ENCODE measurements around the gene FHOD3.

The FHOD3 gene

GRCh38 chr18:36653141-36653869 is 355.8 kb downstream of the FHOD3 start:
- Histone ChIP-seq H3K27me3 (ENCODE audit: control insufficient read depth, insufficient read depth, low read length) (no peaks in the 10 kb centered on the region), H3K4me3 (ENCODE audit: low read length) (no peak overlapping the region)

GRCh38 chr18:36653870-36654269 is 356.4 kb downstream of the FHOD3 start:
- no peaks in the 10 kb centered on the region for H3K9me3 ChIP-seq (ENCODE audit: control insufficient read depth, low read depth, low read length)
- H3K4me3 ChIP-seq (ENCODE audit: low read length) = no peak overlapping the region
- no peaks in the 10 kb centered on the region for H3K4me1 ChIP-seq (ENCODE audit: control insufficient read depth, low read depth, low read length)
- H3K9ac ChIP-seq (ENCODE audit: low read length) = no peak overlapping the region
- no peaks in the 10 kb centered on the region for H3K27me3 ChIP-seq (ENCODE audit: control insufficient read depth, insufficient read depth, low read length)
- no peaks in the 10 kb centered on the region for H3K36me3 ChIP-seq (ENCODE audit: control insufficient read depth, low read depth, low read length)
- H3K27ac ChIP-seq (ENCODE audit: low read length) = no peak overlapping the region

More at GRCh38 chr18:36653141-36653869, 355.8 kb downstream of the FHOD3 start:
- H3K27ac ChIP-seq (ENCODE audit: low read length) = no peak overlapping the region
- no peaks in the 10 kb centered on the region for H3K36me3 ChIP-seq (ENCODE audit: control insufficient read depth, low read depth, low read length)
- H3K9me3 ChIP-seq (ENCODE audit: control insufficient read depth, low read depth, low read length) = no peaks in the 10 kb centered on the region
- H3K9ac ChIP-seq (ENCODE audit: low read length) = no peak overlapping the region
- no peaks in the 10 kb centered on the region for H3K4me1 ChIP-seq (ENCODE audit: control insufficient read depth, low read depth, low read length)

- Histone ChIP-seq H3K27me3 (ENCODE audit: control insufficient read depth, insufficient read depth, low read length) (no peaks in the 10 kb centered on the region), H3K4me3 (ENCODE audit: low read length) (no peak overlapping the region), H3K4me1 (ENCODE audit: control insufficient read depth, low read depth, low read length) (no peaks in the 10 kb centered on the region), H3K36me3 (ENCODE audit: control insufficient read depth, low read depth, low read length) (no peaks in the 10 kb centered on the region), H3K27ac (ENCODE audit: low read length) (no peak overlapping the region), H3K9me3 (ENCODE audit: control insufficient read depth, low read depth, low read length) (no peaks in the 10 kb centered on the region), H3K9ac (ENCODE audit: low read length) (no peak overlapping the region)
Observed at GRCh38 chr18:36655074-36655473, 357.6 kb downstream of the FHOD3 start.

GRCh38 chr18:36655930-36656329 is 358.4 kb downstream of the FHOD3 start:
- Histone ChIP-seq H3K9ac (ENCODE audit: low read length) (no peak overlapping the region), H3K9me3 (ENCODE audit: control insufficient read depth, low read depth, low read length) (no peaks in the 10 kb centered on the region), H3K27ac (ENCODE audit: low read length) (no peak overlapping the region), H3K4me3 (ENCODE audit: low read length) (no peak overlapping the region), H3K4me1 (ENCODE audit: control insufficient read depth, low read depth, low read length) (no peaks in the 10 kb centered on the region), H3K27me3 (ENCODE audit: control insufficient read depth, insufficient read depth, low read length) (no peaks in the 10 kb centered on the region), H3K36me3 (ENCODE audit: control insufficient read depth, low read depth, low read length) (no peaks in the 10 kb centered on the region)

GRCh38 chr18:36658611-36659010 is 361.1 kb downstream of the FHOD3 start:
- Histone ChIP-seq H3K27me3 (ENCODE audit: control insufficient read depth, insufficient read depth, low read length) (no peaks in the 10 kb centered on the region), H3K9me3 (ENCODE audit: control insufficient read depth, low read depth, low read length) (no peaks in the 10 kb centered on the region), H3K36me3 (ENCODE audit: control insufficient read depth, low read depth, low read length) (no peaks in the 10 kb centered on the region), H3K4me1 (ENCODE audit: control insufficient read depth, low read depth, low read length) (no peaks in the 10 kb centered on the region), H3K27ac (ENCODE audit: low read length) (no peak overlapping the region), H3K4me3 (ENCODE audit: low read length) (no peak overlapping the region), H3K9ac (ENCODE audit: low read length) (no peak overlapping the region)

- no peaks in the 10 kb centered on the region for H3K36me3 ChIP-seq (ENCODE audit: control insufficient read depth, low read depth, low read length)
- no peaks in the 10 kb centered on the region for H3K9me3 ChIP-seq (ENCODE audit: control insufficient read depth, low read depth, low read length)
- no peak overlapping the region for H3K27ac ChIP-seq (ENCODE audit: low read length)
- no peaks in the 10 kb centered on the region for H3K27me3 ChIP-seq (ENCODE audit: control insufficient read depth, insufficient read depth, low read length)
- H3K4me3 ChIP-seq (ENCODE audit: low read length) = no peak overlapping the region
- no peaks in the 10 kb centered on the region for H3K4me1 ChIP-seq (ENCODE audit: control insufficient read depth, low read depth, low read length)
- no peak overlapping the region for H3K9ac ChIP-seq (ENCODE audit: low read length)
Observed at GRCh38 chr18:36660311-36660710, 362.8 kb downstream of the FHOD3 start.

- Histone ChIP-seq H3K9me3 (ENCODE audit: control insufficient read depth, low read depth, low read length) (no peaks in the 10 kb centered on the region), H3K4me3 (ENCODE audit: low read length) (no peak overlapping the region), H3K9ac (ENCODE audit: low read length) (no peak overlapping the region), H3K27ac (ENCODE audit: low read length) (no peak overlapping the region), H3K4me1 (ENCODE audit: control insufficient read depth, low read depth, low read length) (no peaks in the 10 kb centered on the region), H3K27me3 (ENCODE audit: control insufficient read depth, insufficient read depth, low read length) (no peaks in the 10 kb centered on the region), H3K36me3 (ENCODE audit: control insufficient read depth, low read depth, low read length) (no peaks in the 10 kb centered on the region)
Observed at GRCh38 chr18:36661999-36662398, 364.5 kb downstream of the FHOD3 start.

GRCh38 chr18:36663312-36663711 is 365.8 kb downstream of the FHOD3 start:
- Histone ChIP-seq H3K27ac (ENCODE audit: low read length) (no peak overlapping the region), H3K36me3 (ENCODE audit: control insufficient read depth, low read depth, low read length) (no peaks in the 10 kb centered on the region), H3K4me3 (ENCODE audit: low read length) (no peak overlapping the region), H3K4me1 (ENCODE audit: control insufficient read depth, low read depth, low read length) (no peaks in the 10 kb centered on the region), H3K9me3 (ENCODE audit: control insufficient read depth, low read depth, low read length) (no peaks in the 10 kb centered on the region), H3K9ac (ENCODE audit: low read length) (no peak overlapping the region), H3K27me3 (ENCODE audit: control insufficient read depth, insufficient read depth, low read length) (no peaks in the 10 kb centered on the region)

GRCh38 chr18:36665952-36666351 is 368.4 kb downstream of the FHOD3 start:
- Histone ChIP-seq H3K27ac (ENCODE audit: low read length) (no peak overlapping the region), H3K27me3 (ENCODE audit: control insufficient read depth, insufficient read depth, low read length) (no peaks in the 10 kb centered on the region), H3K4me3 (ENCODE audit: low read length) (no peak overlapping the region), H3K9me3 (ENCODE audit: control insufficient read depth, low read depth, low read length) (no peaks in the 10 kb centered on the region), H3K36me3 (ENCODE audit: control insufficient read depth, low read depth, low read length) (no peaks in the 10 kb centered on the region), H3K4me1 (ENCODE audit: control insufficient read depth, low read depth, low read length) (no peaks in the 10 kb centered on the region), H3K9ac (ENCODE audit: low read length) (no peak overlapping the region)

- H3K4me3 ChIP-seq (ENCODE audit: low read length) = no peak overlapping the region
- no peaks in the 10 kb centered on the region for H3K36me3 ChIP-seq (ENCODE audit: control insufficient read depth, low read depth, low read length)
- H3K27ac ChIP-seq (ENCODE audit: low read length) = no peak overlapping the region
- H3K9me3 ChIP-seq (ENCODE audit: control insufficient read depth, low read depth, low read length) = no peaks in the 10 kb centered on the region
- no peaks in the 10 kb centered on the region for H3K4me1 ChIP-seq (ENCODE audit: control insufficient read depth, low read depth, low read length)
- no peak overlapping the region for H3K9ac ChIP-seq (ENCODE audit: low read length)
- no peaks in the 10 kb centered on the region for H3K27me3 ChIP-seq (ENCODE audit: control insufficient read depth, insufficient read depth, low read length)
Observed at GRCh38 chr18:36667811-36668210, 370.3 kb downstream of the FHOD3 start.

- Histone ChIP-seq H3K9ac (ENCODE audit: low read length) (no peak overlapping the region), H3K4me1 (ENCODE audit: control insufficient read depth, low read depth, low read length) (peaks cover 5% of the 10 kb centered on the region), H3K27me3 (ENCODE audit: control insufficient read depth, insufficient read depth, low read length) (no peaks in the 10 kb centered on the region), H3K4me3 (ENCODE audit: low read length) (no peak overlapping the region), H3K27ac (ENCODE audit: low read length) (no peak overlapping the region), H3K9me3 (ENCODE audit: control insufficient read depth, low read depth, low read length) (no peaks in the 10 kb centered on the region), H3K36me3 (ENCODE audit: control insufficient read depth, low read depth, low read length) (no peaks in the 10 kb centered on the region)
Observed at GRCh38 chr18:36668349-36668748, 370.8 kb downstream of the FHOD3 start.

All from iPS-18a (cell line).